LHCN-M2 (cell line): Measurements from ENCODE around the gene OR5D16. TPM values are rescaled to one million over a fixed set of nuclear protein-coding genes. Genes with fewer than 3 reads are reported as not detected.
"Not testable (repeated sequence)": the region's sequence is repeated elsewhere in the genome, so short reads cannot be mapped to it uniquely, and the experiment has no call there.

ENCODE experiments used
- DNase-seq: peaks from one replicate; pipeline ENCODE4 v3.0.0-alpha.2; 2012; ENCODE audit warnings: low read depth
- polyA plus RNA-seq: library from polyadenylated mRNA; unstranded; fragments of >200 nt; gene quantifications from one replicate; pipeline ENCODE4 v1.2.1, GENCODE V29; 2012; ENCODE audit warnings: missing spikeins
- total RNA-seq: library from RNA; depleted of rRNA; stranded (reverse); fragments of >200 nt; gene quantifications from 2 replicates; pipeline ENCODE4 v1.2.3, GENCODE V29; 2014; rRNA removed

Gene OR5D16
- not detected in 2 replicates for total RNA-seq
- polyA plus RNA-seq, result not detected

DNA sequence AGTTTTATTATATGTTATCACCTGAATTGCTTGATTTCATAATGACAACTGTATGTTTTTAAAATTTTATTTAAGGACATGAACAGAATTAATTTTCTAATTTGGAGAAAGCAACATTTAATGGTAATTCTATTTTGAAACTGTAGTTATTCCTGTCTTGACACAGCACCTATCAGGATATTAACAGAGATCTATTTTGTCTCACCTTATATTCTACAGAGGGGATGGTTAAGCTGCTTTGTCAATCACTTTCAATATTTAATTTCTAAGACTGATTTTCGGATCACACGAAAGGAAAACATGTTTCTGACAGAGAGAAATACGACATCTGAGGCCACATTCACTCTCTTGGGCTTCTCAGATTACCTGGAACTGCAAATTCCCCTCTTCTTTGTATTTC lies at the start of gene OR5D16:
Gene OR5D16, plus strand, starts transcription at position 301 of the 400 bp plus-strand sequence. Its CDS starts 0 bp downstream, at position 301.
- no peak for DNase-seq

DNA sequence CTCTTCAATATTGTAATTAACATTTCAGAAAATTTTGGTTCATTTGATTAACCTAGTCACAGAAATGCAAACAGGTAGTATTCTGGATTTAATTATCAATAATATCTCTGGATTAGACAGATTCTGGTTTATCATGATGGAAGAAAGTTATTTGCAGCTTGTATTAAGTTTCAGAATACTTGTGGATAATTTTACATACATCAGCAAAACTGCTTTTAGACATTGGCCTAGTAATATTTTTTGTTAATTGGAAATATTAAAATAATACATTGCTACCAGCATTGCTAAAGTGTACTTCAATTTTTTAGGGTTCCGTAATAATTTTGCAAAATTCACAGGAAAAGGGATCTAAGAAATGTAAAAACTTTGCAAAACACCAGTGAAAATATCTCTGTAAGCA lies 46.9 kb upstream of the OR5D16 start:
- DNase-seq, result no peak

DNA sequence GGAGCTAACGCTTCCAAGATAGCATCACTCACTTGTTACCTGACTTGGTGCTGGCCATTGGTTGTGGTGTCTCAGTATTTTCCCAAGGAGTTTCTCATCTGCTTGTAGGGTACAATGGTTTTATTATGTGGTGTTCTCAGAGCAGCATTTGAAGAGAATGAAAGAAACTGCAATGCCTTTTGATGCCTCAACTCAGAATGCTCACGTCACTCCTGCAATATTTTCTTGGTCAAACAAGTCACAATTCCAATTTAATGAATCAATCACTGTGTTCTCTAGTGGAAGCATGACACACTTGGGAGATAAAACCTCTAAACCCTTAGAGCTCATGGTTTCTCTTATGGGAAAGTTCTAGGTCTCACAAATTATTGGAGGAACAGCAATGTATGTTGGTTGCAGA lies 45.2 kb upstream of the OR5D16 start:
- no peak for DNase-seq

DNA sequence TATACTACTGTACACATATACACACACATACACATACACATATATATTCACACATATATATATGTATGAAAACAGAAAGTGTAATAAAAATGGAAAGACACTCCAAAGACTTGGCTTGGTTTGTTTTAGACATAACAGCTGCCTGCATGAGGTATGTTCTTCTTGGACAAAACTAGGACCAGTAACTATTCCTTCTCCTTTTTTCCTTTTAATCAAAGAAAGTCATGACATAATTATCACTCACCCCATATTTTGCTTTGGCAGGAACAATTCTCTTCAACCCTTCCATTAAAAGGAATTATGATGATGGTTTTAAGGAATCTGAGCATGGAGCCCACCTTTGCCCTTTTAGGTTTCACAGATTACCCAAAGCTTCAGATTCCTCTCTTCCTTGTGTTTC lies 43.3 kb upstream of the OR5D16 start, which contains the start of gene OR5D14:
Gene OR5D14, plus strand, starts transcription at position 301 of the 400 bp plus-strand sequence. Its CDS starts 0 bp downstream, at position 301.
- DNase-seq, result no peak

DNA sequence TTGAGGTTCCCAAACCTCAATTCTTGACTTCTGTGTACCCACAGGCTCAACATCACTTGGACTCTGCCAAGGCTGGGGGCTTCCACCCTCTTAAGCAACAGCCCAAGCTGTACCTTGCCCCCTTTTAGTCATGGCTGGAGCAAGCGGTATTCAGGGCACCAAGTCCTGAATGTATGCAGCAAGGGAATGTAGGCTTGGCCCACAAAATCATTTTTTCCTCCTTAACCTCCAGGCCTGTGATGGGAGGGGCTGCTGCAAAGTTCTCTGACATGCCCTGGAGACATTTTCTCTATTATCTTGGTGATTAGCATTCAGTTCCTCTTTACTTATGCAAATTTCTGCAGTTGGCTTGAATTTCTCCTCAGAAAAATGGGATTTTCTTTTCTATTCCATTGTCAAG lies 32.3 kb upstream of the OR5D16 start:
- DNase-seq, result no peak

DNA sequence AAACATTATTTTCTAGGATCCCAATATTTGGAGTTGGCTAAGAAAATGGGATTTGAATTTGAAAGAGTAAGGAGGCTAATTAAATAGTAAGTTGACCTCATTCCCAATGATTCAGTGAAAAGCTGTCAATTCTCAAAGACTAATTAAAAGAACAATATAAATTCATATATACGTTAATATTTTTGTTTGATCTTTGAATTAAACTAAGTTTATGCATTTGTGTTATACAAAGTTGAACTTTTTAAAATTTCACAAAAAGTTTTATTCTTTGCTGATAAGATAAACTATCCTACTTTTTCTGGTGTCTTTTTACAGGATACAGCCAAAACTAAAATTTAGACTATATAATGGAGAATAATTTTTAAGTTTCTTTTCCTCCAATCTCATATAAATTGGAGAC lies 27.5 kb upstream of the OR5D16 start, which contains the start of gene OR5L1:
Gene OR5L1, plus strand, starts transcription at position 301 of the 400 bp plus-strand sequence. CDS start 100 bp downstream, outside the sequence.
- DNase-seq, result no peak

DNA sequence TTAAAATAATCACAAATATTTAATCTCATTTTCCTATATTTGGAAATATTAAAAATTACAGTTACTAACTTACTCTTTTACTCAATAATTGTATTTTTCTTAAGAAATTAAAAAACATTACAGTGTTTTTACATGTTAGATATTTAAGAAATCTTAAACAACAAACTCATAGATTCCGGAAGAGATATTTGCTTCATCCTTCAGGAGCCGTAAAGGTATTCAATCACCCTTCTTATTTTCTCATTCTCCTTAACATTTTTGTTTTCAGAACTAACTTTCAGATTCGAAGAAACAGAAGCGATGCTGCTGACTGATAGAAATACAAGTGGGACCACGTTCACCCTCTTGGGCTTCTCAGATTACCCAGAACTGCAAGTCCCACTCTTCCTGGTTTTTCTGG lies 19.2 kb upstream of the OR5D16 start, which contains the start of gene OR5D18:
Gene OR5D18, plus strand, starts transcription at position 301 of the 400 bp plus-strand sequence. Its CDS starts 0 bp downstream, at position 301.
- DNase-seq, result no peak

DNA sequence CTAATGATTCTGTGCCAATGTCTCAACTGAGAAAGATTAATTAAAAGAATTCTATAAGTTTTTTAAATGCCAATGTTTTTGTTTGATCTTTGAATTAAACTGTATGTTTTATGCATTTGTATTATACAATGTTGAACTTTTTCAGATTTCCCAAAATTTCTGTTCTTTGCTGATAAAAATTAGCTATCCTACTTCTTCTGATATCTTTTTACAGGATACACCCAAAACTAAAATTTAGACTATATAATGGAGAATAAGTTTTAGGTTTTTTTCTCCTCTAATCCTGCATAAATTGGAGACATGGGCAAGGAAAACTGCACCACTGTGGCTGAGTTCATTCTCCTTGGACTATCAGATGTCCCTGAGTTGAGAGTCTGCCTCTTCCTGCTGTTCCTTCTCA lies 11.6 kb upstream of the OR5D16 start, which contains the start of gene OR5L2:
Gene OR5L2, plus strand, starts transcription at position 301 of the 400 bp plus-strand sequence. Its CDS starts 0 bp downstream, at position 301.
- no peak for DNase-seq

DNA sequence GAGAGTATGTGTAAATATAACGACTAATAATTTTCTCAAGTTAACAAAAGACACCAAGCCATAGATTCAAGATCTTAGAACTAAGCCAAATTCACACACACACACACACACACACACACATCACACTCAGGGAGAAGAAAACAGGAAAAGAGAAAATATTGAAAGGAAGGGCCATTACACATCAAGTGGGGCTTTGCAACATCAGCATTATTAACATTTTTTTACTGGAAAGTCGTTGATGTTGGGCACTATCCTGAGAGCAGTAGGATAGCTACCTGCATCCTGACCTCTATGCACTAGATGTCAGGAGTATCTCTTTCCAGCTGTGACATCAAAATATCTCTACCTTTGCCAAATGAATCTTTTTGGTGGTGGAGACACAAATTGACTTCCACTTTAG lies 8.9 kb downstream of the OR5D16 start:
- no peak for DNase-seq

DNA sequence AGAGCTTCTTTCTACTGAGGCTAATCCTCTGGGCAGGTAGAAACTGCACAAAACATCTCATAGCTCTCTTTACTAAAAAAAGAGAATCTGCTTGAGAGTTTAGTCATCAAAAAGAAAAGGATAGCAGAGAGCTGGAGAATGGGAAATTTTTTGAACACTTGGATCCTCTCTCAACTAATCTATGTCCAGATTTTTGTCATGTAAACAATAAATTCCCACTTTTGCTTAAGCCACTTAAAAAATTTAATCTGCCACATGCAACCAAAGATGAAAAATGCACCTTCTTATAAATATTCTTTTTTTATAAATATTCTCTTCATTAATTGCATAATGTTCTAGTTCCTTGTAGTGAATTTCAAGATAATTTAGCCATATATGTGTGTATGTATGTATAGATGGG lies 10.5 kb downstream of the OR5D16 start:
- no peak for DNase-seq

DNA sequence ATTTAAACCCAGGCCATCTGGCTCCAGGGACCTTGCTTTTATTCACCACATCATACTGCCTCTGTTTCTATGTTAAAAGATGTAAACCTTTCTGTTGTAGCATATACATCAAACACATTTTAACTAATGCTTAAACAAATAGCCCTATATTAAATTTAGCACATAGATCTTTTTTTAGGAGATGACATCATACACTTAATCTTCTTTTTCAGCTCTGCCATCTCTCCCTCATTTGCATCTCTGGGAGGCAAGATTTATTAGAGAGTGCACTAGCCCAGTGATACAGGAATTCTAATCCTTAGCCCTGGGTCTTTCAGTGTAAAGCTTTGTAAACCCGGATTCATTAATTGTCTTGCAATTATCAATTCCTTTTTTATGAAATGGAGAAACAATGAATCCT lies 13.6 kb downstream of the OR5D16 start:
- DNase-seq, result no peak

DNA sequence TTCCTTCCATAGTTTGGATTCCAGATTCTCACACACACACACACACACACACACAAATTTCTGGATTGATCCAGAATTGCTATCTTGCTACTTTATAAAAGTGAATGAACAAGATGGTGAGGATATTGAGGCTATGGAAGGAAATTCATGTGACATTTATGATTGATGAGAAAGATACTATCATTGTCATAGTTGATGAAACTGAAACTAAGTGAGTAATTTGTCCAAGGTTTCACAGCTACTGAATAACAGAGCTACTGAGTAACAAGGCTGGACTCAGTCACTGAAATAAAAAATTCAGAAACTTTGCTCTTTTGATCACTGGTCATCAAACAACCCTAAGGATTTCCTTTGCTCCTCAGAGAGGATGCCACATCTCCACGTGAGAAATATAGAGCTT lies 16.2 kb downstream of the OR5D16 start:
- DNase-seq, result no peak

DNA sequence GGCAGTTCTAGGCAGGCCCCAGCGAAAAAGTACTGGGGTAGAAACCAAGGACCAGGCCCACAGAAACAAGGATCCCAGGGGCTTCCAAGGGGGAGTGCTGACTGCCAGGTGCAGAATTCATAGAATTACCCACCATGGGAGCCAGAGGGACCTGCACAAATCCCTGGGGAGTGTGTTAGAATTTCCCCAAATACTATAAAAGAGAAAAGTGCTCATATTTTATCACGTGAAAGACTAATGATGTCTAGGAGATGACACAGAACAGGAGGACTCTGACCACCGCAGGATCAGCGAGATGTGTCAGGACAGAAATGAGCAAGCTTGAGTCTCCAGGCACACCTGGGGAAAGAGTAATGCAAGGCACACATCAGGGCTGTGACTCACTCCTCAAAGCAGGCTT lies 28.8 kb downstream of the OR5D16 start:
- not testable (repeated sequence) for DNase-seq

DNA sequence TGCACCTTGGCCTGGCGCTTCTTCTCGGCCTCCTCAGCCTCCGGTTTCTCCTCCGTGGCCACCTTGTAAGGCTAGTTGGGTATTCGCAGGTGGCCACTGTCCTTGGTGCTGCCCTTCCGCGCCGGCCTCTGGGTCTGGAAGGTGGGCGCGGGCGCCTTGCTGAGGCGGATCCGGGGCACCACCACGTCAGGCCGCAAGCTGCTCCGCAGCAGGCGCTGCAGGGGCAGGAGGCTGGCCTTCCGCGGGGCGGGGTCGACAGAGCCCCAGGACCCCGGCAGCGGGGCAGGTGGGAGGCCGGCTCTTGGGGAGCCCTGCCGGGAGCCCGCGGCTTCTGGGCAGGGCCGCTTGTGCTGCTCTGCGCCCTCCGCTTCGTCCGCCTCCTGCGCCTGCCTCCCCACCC lies 34.2 kb downstream of the OR5D16 start:
- not testable (repeated sequence) for DNase-seq

DNA sequence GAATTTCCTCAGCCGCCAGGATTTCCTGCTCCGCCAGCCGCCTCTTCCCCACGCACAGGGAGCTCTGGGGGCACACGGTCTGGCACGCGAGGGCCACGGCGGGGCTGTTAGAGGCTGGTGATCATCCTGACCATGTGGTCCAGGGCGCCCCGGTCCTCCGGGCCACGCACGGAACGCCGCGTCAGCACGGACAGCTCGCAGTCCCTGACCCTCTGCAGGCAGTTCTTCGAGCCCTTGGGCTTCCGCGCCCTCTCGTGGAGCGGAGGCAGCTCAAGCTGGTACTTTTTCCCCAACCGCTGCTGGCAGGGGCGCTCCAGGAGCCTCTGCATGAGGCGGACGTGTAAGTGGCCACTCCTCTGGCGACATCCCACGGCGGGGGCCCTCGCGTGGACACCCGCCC lies 34.6 kb downstream of the OR5D16 start:
- DNase-seq, result not testable (repeated sequence)

DNA sequence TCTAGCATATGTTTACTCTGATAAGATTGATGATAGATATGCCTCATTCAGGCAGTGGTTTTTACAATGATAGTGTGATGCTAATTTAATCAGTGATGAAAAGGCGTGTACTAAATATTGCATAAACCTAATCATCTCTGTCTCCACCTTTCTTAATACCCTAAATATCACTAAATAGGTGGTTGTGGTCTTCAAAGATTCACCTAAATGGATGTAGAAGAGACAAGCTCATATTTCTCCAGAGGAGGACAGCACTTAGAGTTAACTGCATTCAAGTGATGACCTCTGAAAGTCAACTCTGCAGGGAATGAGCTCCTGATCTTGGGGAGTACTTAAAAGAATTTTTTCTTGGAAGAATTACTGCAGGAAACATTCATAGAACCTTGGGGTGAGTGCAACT lies 44.4 kb downstream of the OR5D16 start, which contains the start of gene TRIM51:
Gene TRIM51, plus strand, starts transcription at position 301 of the 400 bp plus-strand sequence. CDS start 2,132 bp downstream, outside the sequence.
- not testable (repeated sequence) for DNase-seq

DNA sequence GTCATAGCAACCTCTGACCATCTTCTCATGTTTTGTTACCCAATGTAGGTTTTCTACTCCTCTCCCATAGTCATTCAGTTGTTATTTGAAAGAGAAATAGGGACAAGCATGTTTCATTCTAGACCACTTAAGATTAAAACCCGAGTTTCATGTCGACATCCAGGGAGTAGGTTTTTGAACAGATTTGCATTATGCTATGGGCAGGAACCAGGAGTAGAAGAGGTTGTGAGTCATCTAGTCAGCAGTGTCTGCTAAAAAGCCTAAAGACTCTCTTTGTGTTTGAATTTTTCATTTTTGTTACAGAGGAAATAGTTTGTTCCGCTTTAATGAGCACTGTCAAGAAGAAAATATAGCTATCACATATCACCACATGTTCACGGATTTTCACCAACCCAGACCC lies 46.4 kb downstream of the OR5D16 start:
- DNase-seq, result not testable (repeated sequence)

DNA sequence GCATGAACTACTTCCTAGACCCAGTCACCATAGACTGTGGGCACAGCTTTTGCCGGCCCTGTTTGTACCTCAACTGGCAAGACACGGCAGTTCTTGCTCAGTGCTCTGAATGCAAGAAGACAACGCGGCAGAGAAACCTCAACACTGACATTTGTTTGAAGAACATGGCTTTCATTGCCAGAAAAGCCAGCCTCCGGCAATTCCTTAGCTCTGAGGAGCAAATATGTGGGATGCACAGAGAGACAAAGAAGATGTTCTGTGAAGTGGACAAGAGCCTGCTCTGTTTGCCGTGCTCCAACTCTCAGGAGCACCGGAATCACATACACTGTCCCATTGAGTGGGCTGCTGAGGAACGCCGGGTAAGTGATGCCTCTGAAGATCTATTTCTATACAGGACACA lies 46.9 kb downstream of the OR5D16 start:
- DNase-seq, result not testable (repeated sequence)

Other genes with a start within 250 kb of the OR5D16 start
- not detected in 2 replicates for gene OR4C11, start 231.1 kb upstream of the OR5D16 start, total RNA-seq
- not detected in 2 replicates for gene OR4P4, start 203.6 kb upstream of the OR5D16 start, total RNA-seq
- gene OR4S2, start 190.4 kb upstream of the OR5D16 start, total RNA-seq, result not detected in 2 replicates
- not detected in 2 replicates for gene OR4C6, start 176.6 kb upstream of the OR5D16 start, total RNA-seq
- not detected in 2 replicates for gene OR5D13, start 65.3 kb upstream of the OR5D16 start, total RNA-seq
- gene OR5D14, start 43.2 kb upstream of the OR5D16 start, total RNA-seq, result not detected in 2 replicates
- not detected in 2 replicates for gene OR5L1, start 27.4 kb upstream of the OR5D16 start, total RNA-seq
- gene OR5D18, start 19.1 kb upstream of the OR5D16 start, total RNA-seq, result not detected in 2 replicates
- gene OR5L2, start 11.5 kb upstream of the OR5D16 start, total RNA-seq, result not detected in 2 replicates
- not detected in 2 replicates for gene TRIM51, start 44.5 kb downstream of the OR5D16 start, total RNA-seq
- not detected in 2 replicates for gene OR5W2, start 75.8 kb downstream of the OR5D16 start, total RNA-seq
- not detected in 2 replicates for gene OR5I1, start 97.6 kb downstream of the OR5D16 start, total RNA-seq
- not detected in 2 replicates for gene OR10AG1, start 131.2 kb downstream of the OR5D16 start, total RNA-seq
- not detected in 2 replicates for gene OR5F1, start 155.9 kb downstream of the OR5D16 start, total RNA-seq
- gene OR5AS1, start 188.9 kb downstream of the OR5D16 start, total RNA-seq, result not detected in 2 replicates